CD4-positive, alpha-beta T cell treated with Interleukin-17A for 4 hours (primary cell): ENCODE data around the gene PRIMPOL.
A peak's percentile ranks its signal among the peaks of the same experiment; 100 is the strongest.
"Not testable (repeated sequence)": the region's sequence is repeated elsewhere in the genome, so short reads cannot be mapped to it uniquely, and the experiment has no call there.

Experiments
- DNase-seq: peaks from one replicate; pipeline ENCODE4 v3.0.0-alpha.2; 2020; ENCODE audit warnings: mixed read lengths

The PRIMPOL gene

GRCh38 chr4:184719407-184719806 lies 69.9 kb downstream of the PRIMPOL start:
- DNase-seq = no peak

- DNase-seq = no peak
Observed at GRCh38 chr4:184721254-184721653, 71.7 kb downstream of the PRIMPOL start.

- DNase-seq = no peak
Observed at GRCh38 chr4:184722798-184723197, 73.3 kb downstream of the PRIMPOL start.

GRCh38 chr4:184727430-184727829 lies 77.9 kb downstream of the PRIMPOL start:
- DNase-seq = no peak

- no peak for DNase-seq
Observed at GRCh38 chr4:184728858-184729257, 79.3 kb downstream of the PRIMPOL start.

- DNase-seq = no peak
Observed at GRCh38 chr4:184729946-184730345, 80.4 kb downstream of the PRIMPOL start.

- no peak for DNase-seq
Observed at GRCh38 chr4:184731056-184731455, 81.5 kb downstream of the PRIMPOL start.

- DNase-seq = no peak
Observed at GRCh38 chr4:184732126-184732525, 82.6 kb downstream of the PRIMPOL start.

- DNase-seq = peak; percentile 95
Observed at GRCh38 chr4:184733654-184734524, 84.4 kb downstream of the PRIMPOL start, which contains the start of gene CENPU. TSS of gene CENPU (minus strand) at chr4:184734096. CDS start at chr4:184734062, 34 bp downstream.

GRCh38 chr4:184734758-184735157 lies 85.2 kb downstream of the PRIMPOL start:
- no peak for DNase-seq

GRCh38 chr4:184739575-184739974 lies 90.0 kb downstream of the PRIMPOL start:
- DNase-seq = not testable (repeated sequence)

GRCh38 chr4:184740980-184741391 lies 91.4 kb downstream of the PRIMPOL start:
- no peak for DNase-seq

- DNase-seq = not testable (repeated sequence)
Observed at GRCh38 chr4:184741651-184742050, 92.1 kb downstream of the PRIMPOL start.

- DNase-seq = no peak
Observed at GRCh38 chr4:184743650-184744049, 94.1 kb downstream of the PRIMPOL start.

- DNase-seq = no peak
Observed at GRCh38 chr4:184744236-184744635, 94.7 kb downstream of the PRIMPOL start.
